SK-N-MC (cell line): ENCODE results near the gene FAM162B.

Experiments used
- EZH2 ChIP-seq: fragments of 200-600 bp; sonication (generic); IDR thresholded peaks from one replicate; pipeline ENCODE4 v1.6.1; 2017; ENCODE audit warnings: antibody characterized with exemption
- FOXP2 ChIP-seq: optimal IDR thresholded peaks from 2 replicates; pipeline ENCODE3; 2011; ENCODE audit warnings: mild to moderate bottlenecking, moderate library complexity; ENCODE audit not compliant: insufficient read depth; ENCODE audit errors: extremely low read length, control extremely low read depth
- POLR2AphosphoS5 ChIP-seq: IDR thresholded peaks from 2 replicates; pipeline ENCODE4 v1.6.1; 2012; ENCODE audit warnings: mild to moderate bottlenecking, low read depth, low read length, borderline replicate concordance

DNA sequence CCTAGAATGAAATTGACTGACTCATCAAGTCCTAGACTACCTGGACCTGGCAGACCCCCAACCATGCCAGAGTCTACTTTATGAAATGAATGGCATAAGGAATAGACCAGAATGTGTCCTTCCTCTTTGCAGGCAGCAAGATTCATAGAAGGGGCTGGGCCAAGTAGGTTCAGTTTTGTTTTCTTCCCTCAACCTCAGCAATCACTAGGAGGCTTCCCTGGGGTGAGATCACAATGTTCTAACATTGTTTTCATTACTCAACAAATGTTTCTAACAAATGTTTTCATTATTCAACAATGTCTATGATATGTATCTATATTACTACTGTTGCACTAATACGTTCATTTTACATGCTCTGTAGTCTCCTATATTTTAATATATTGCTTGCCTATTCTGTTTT, 8.4 kb upstream of the FAM162B start:
- no peak for TF ChIP-seq EZH2
- no peak for TF ChIP-seq POLR2AphosphoS5
- no peak for TF ChIP-seq FOXP2
